HG02763 (cell line): ENCODE measurements around the gene SLC8B1.

Source experiments
- ATAC-seq: cut with Tn5 transposase; IDR thresholded peaks from one replicate; pipeline ENCODE4 v1.9.1; 2021; ENCODE audit warnings: mild to moderate bottlenecking, moderate library complexity; ENCODE audit not compliant: unreplicated experiment

The SLC8B1 gene

GRCh38 chr12:113325916-113326315 lies 9.0 kb downstream of the SLC8B1 start:
- ATAC-seq = no peak

- no peak for ATAC-seq
These were observed 12.6 kb downstream of the SLC8B1 start for GRCh38 chr12:113322343-113322742.

- ATAC-seq = no peak
These were observed 14.5 kb downstream of the SLC8B1 start for GRCh38 chr12:113320401-113320800.

GRCh38 chr12:113318900-113319628 lies 15.8 kb downstream of the SLC8B1 start:
- no peak for ATAC-seq

- no peak for ATAC-seq
These were observed 16.8 kb downstream of the SLC8B1 start for GRCh38 chr12:113318046-113318656.

- ATAC-seq = no peak
These were observed 17.8 kb downstream of the SLC8B1 start for GRCh38 chr12:113317122-113317521.

GRCh38 chr12:113316155-113316554 lies 18.8 kb downstream of the SLC8B1 start:
- no peak for ATAC-seq

GRCh38 chr12:113315358-113315757 lies 19.6 kb downstream of the SLC8B1 start:
- no peak for ATAC-seq

GRCh38 chr12:113314121-113314529 lies 20.8 kb downstream of the SLC8B1 start:
- ATAC-seq = no peak

GRCh38 chr12:113310489-113310888 lies 24.4 kb downstream of the SLC8B1 start:
- no peak for ATAC-seq

- no peak for ATAC-seq
These were observed 28.5 kb downstream of the SLC8B1 start for GRCh38 chr12:113306382-113306781.

GRCh38 chr12:113305281-113305856 lies 29.5 kb downstream of the SLC8B1 start:
- no peak for ATAC-seq

- ATAC-seq = no peak
These were observed 31.8 kb downstream of the SLC8B1 start for GRCh38 chr12:113302886-113303640.

GRCh38 chr12:113302466-113302865 lies 32.4 kb downstream of the SLC8B1 start:
- no peak for ATAC-seq

- ATAC-seq = no peak
These were observed 33.1 kb downstream of the SLC8B1 start for GRCh38 chr12:113301811-113302210.

- no peak for ATAC-seq
These were observed 35.2 kb downstream of the SLC8B1 start for GRCh38 chr12:113299619-113300237.

GRCh38 chr12:113298861-113299545 lies 35.9 kb downstream of the SLC8B1 start:
- no peak for ATAC-seq

- ATAC-seq = no peak
These were observed 36.5 kb downstream of the SLC8B1 start for GRCh38 chr12:113298472-113298817.

- no peak for ATAC-seq
These were observed 37.1 kb downstream of the SLC8B1 start for GRCh38 chr12:113297621-113298471.

- ATAC-seq = no peak
These were observed 37.7 kb downstream of the SLC8B1 start for GRCh38 chr12:113297214-113297587.
